Lung (tissue), 12 donors: ENCODE results near the gene DIPK1A. TPM values are rescaled to one million over a fixed set of nuclear protein-coding genes. Genes with fewer than 3 reads are reported as not detected.
A peak's percentile ranks its signal among the peaks of the same experiment; 100 is the strongest.

Experiments
- ATAC-seq: fragments of 200-7000 bp; cut with Tn5 transposase; one replicate; pipeline ENCODE4 v1.9.1; 2020; ENCODE audit warnings: moderate number of reproducible peaks; ENCODE audit not compliant: insufficient read depth, low FRiP score
- DNase-seq, 3 donors: peaks; one replicate each; pipeline ENCODE4 v3.0.0-alpha.2; 2013 to 2017
- H3K27ac ChIP-seq, 2 donors: one replicate each; pipeline ENCODE4 v1.5.1; 2013; ENCODE audit warnings: mild to moderate bottlenecking in 2 of 2, moderate library complexity in 2 of 2, control low read depth in 1 of 2, inconsistent platforms in 1 of 2, low read depth in 1 of 2, low read length in 1 of 2
- H3K27me3 ChIP-seq, 3 donors: one replicate each; pipeline ENCODE4 v1.5.1; 2013; ENCODE audit warnings: low read length in 2 of 3; ENCODE audit not compliant: control insufficient read depth in 3 of 3, insufficient read depth in 3 of 3
- H3K36me3 ChIP-seq, 4 donors: one replicate each; pipeline ENCODE4 v1.5.1; 2013; ENCODE audit warnings: low read length in 4 of 4, mild to moderate bottlenecking in 1 of 4, moderate library complexity in 1 of 4; ENCODE audit not compliant: control insufficient read depth in 4 of 4, insufficient read depth in 4 of 4
- H3K4me1 ChIP-seq, 5 donors: one replicate each; pipeline ENCODE4 v1.5.1; 2013; ENCODE audit warnings: low read length in 5 of 5, mild to moderate bottlenecking in 2 of 5, moderate library complexity in 1 of 5; ENCODE audit not compliant: control insufficient read depth in 5 of 5, insufficient read depth in 5 of 5
- H3K4me3 ChIP-seq: one replicate; pipeline ENCODE4 v1.5.1; 2013; ENCODE audit warnings: mild to moderate bottlenecking, control low read depth, moderate library complexity
- H3K9ac ChIP-seq, 2 donors: one replicate each; pipeline ENCODE4 v1.5.1; 2013; ENCODE audit warnings: low read length in 2 of 2, control low read depth in 1 of 2; ENCODE audit not compliant: insufficient read depth in 1 of 2
- H3K9me3 ChIP-seq, 4 donors: one replicate each; pipeline ENCODE4 v1.5.1; 2013; ENCODE audit warnings: low read length in 3 of 4, mild to moderate bottlenecking in 1 of 4, moderate library complexity in 1 of 4; ENCODE audit not compliant: control insufficient read depth in 4 of 4, insufficient read depth in 3 of 4
- WGBS, 2 donors: extraction: QIAGEN DNeasy Blood & Tissue Kit; methylation state at CpG; one replicate each; pipeline ENCODE4 v1.1.7; 2013; 5-methylcytosine and 5-hydroxymethylcytosine counted together
- polyA plus RNA-seq, 2 donors: library from polyadenylated mRNA; stranded (reverse); fragments of 200-250 nt; gene quantifications; one replicate each; pipeline ENCODE4 v1.2.1, GENCODE V29; 2013
- total RNA-seq, 2 donors: library from RNA; depleted of rRNA in 1 of 2; stranded (reverse); fragments of >200 nt in 1 of 2; gene quantifications; one replicate each; pipeline ENCODE4 v1.2.1, GENCODE V29; 2014 to 2021
- TF ChIP-seq, protein P1 (sequence below): IDR thresholded peaks from 2 replicates; pipeline ENCODE4 v1.5.1; 2012; ENCODE audit warnings: mild to moderate bottlenecking; ENCODE audit errors: control extremely low read depth, extremely low read depth
- donor health status: control.
- donor health status: control.
- donor health status: Bipolar disorder and iron deficiency.
- donor health status: healthy.
- donor health status: DM: yes; HTN: yes; CAD: no.

DIPK1A gene
- total and polyA plus RNA-seq, 4 donors, result 2.3 to 8.0 (median 4.1) TPM

- 76 to 81% methylated on average over 3 of the region's 3 CpGs for WGBS, 2 donors
These were observed 16.1 kb downstream of the DIPK1A start for GRCh38 chr1:92944901-92945747.

GRCh38 chr1:92943502-92943847 is 17.8 kb downstream of the DIPK1A start:
- H3K36me3 ChIP-seq, result no peaks in the 10 kb centered on the region
- H3K27ac ChIP-seq, result no peak overlapping the region
- H3K9ac ChIP-seq, result no peak overlapping the region
- no peak for ATAC-seq
- WGBS, 2 donors, result 77 to 93% methylated on average over 4 of the region's 4 CpGs
- no peak overlapping the region for H3K4me3 ChIP-seq
- H3K4me1 ChIP-seq, result peaks cover 0 to 15% (median 2%) of the 10 kb centered on the region in 5 donors
- no peak for DNase-seq
- H3K9me3 ChIP-seq, result no peaks in the 10 kb centered on the region
- no peaks in the 10 kb centered on the region for H3K27me3 ChIP-seq
- TF ChIP-seq, protein P1, sequence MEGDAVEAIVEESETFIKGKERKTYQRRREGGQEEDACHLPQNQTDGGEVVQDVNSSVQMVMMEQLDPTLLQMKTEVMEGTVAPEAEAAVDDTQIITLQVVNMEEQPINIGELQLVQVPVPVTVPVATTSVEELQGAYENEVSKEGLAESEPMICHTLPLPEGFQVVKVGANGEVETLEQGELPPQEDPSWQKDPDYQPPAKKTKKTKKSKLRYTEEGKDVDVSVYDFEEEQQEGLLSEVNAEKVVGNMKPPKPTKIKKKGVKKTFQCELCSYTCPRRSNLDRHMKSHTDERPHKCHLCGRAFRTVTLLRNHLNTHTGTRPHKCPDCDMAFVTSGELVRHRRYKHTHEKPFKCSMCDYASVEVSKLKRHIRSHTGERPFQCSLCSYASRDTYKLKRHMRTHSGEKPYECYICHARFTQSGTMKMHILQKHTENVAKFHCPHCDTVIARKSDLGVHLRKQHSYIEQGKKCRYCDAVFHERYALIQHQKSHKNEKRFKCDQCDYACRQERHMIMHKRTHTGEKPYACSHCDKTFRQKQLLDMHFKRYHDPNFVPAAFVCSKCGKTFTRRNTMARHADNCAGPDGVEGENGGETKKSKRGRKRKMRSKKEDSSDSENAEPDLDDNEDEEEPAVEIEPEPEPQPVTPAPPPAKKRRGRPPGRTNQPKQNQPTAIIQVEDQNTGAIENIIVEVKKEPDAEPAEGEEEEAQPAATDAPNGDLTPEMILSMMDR, result no peak

More at GRCh38 chr1:92944901-92945747, 16.1 kb downstream of the DIPK1A start:
- no peak for DNase-seq
- H3K9ac ChIP-seq, result peak overlapping the region in 1 of 2 donors; percentile 32
- H3K36me3 ChIP-seq, result no peaks in the 10 kb centered on the region
- no peak overlapping the region for H3K4me3 ChIP-seq
- no peaks in the 10 kb centered on the region for H3K27me3 ChIP-seq
- no peak for ATAC-seq
- H3K27ac ChIP-seq, result peak overlapping the region in 1 of 2 donors; percentile 15
- TF ChIP-seq, protein P1, result no peak
- peaks cover 0 to 10% (median 2%) of the 10 kb centered on the region in 5 donors for H3K4me1 ChIP-seq
- no peaks in the 10 kb centered on the region for H3K9me3 ChIP-seq

- TF ChIP-seq, protein P1, result no peak
- no peak overlapping the region for H3K27ac ChIP-seq
- no peaks in the 10 kb centered on the region for H3K27me3 ChIP-seq
- no peak overlapping the region for H3K9ac ChIP-seq
- peaks cover 0 to 13% (median 2%) of the 10 kb centered on the region in 5 donors for H3K4me1 ChIP-seq
- H3K36me3 ChIP-seq, result no peaks in the 10 kb centered on the region
- 87 to 94% methylated on average over 3 of the region's 3 CpGs for whole genome bisulfite sequencing, 2 donors
- no peaks in the 10 kb centered on the region for H3K9me3 ChIP-seq
- ATAC-seq (no peak), DNase-seq (no peak)
- no peak overlapping the region for H3K4me3 ChIP-seq
These were observed 20.7 kb downstream of the DIPK1A start for GRCh38 chr1:92940541-92940940.

DNA sequence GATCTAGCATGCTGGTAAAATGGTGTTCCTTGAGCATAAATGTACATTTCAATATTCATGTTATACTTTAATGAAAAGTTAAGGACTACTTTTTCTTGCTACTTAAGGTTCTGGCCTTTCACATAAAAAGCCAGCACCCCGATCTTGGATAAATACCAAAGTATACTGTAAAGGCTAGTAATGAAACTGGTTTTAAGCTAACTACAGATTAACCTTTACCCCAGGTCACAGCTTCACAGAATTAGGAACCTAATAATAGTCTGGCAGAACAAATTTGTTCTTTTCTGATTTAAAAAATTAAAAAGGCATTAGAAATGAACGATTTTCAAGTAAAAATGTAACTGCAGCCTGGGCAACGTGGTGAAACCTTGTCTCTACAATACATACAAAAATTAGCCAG is 23.5 kb downstream of the DIPK1A start:
- TF ChIP-seq, protein P1, result no peak
- WGBS, 2 donors, result 93% methylated on average over 3 of the region's 3 CpGs
- no peak for DNase-seq
- Histone ChIP-seq H3K4me3 (no peak overlapping the region), H3K27ac (no peak overlapping the region), H3K36me3 (no peaks in the 10 kb centered on the region), H3K4me1 (peaks cover 0 to 20% (median 10%) of the 10 kb centered on the region in 5 donors), H3K27me3 (no peaks in the 10 kb centered on the region), H3K9me3 (no peaks in the 10 kb centered on the region), H3K9ac (no peak overlapping the region)
- ATAC-seq, result no peak
